Endodermal cell (in vitro differentiated cells): Measurements from ENCODE around the gene BEND6. TPM values are rescaled to one million over a fixed set of nuclear protein-coding genes. Genes with fewer than 3 reads are reported as not detected.
"Not testable (repeated sequence)": the region's sequence is repeated elsewhere in the genome, so short reads cannot be mapped to it uniquely, and the experiment has no call there.

Experiments
- DNase-seq: peaks from one replicate; pipeline ENCODE4 v3.0.0-alpha.2; 2017
- H3K27ac ChIP-seq: 2 replicates; pipeline ENCODE4 v1.5.1; 2013; ENCODE audit warnings: mild to moderate bottlenecking, low read depth, low read length, moderate library complexity
- H3K27me3 ChIP-seq: 2 replicates; pipeline ENCODE4 v1.6.1; 2013; ENCODE audit warnings: mild to moderate bottlenecking, low read length, moderate library complexity; ENCODE audit not compliant: insufficient read depth, control insufficient read depth, poor library complexity, severe bottlenecking
- H3K36me3 ChIP-seq: 2 replicates; pipeline ENCODE4 v1.7.0; 2013; ENCODE audit warnings: mild to moderate bottlenecking, low read length, moderate library complexity; ENCODE audit not compliant: control insufficient read depth, insufficient read depth
- H3K4me1 ChIP-seq: one replicate; pipeline ENCODE4 v1.7.0; 2013; ENCODE audit warnings: low read length; ENCODE audit not compliant: control insufficient read depth, insufficient read depth
- H3K4me3 ChIP-seq: 2 replicates; pipeline ENCODE4 v1.5.1; 2013; ENCODE audit warnings: mild to moderate bottlenecking, low read length, moderate library complexity
- H3K9ac ChIP-seq: 2 replicates; pipeline ENCODE4 v1.6.1; 2013; ENCODE audit warnings: mild to moderate bottlenecking, low read length, moderate library complexity; ENCODE audit not compliant: poor library complexity, severe bottlenecking; ENCODE audit errors: extremely low read depth
- H3K9me3 ChIP-seq: 2 replicates; pipeline ENCODE4 v1.6.1; 2013; ENCODE audit warnings: mild to moderate bottlenecking, low read length, moderate library complexity; ENCODE audit not compliant: control insufficient read depth
- H3K27ac Mint-ChIP-seq: 2 replicates; pipeline ENCODE4 v1.8.0; 2020; ENCODE audit warnings: mixed read lengths
- H3K27me3 Mint-ChIP-seq: 2 replicates; pipeline ENCODE4 v1.8.0; 2021; ENCODE audit warnings: mild to moderate bottlenecking, mixed read lengths; ENCODE audit not compliant: insufficient read depth
- H3K36me3 Mint-ChIP-seq: 2 replicates; pipeline ENCODE4 v1.8.0; 2020; ENCODE audit warnings: low read depth, mixed read lengths
- H3K4me1 Mint-ChIP-seq: 2 replicates; pipeline ENCODE4 v1.8.0; 2020; ENCODE audit warnings: mixed read lengths
- H3K4me3 Mint-ChIP-seq: 2 replicates; pipeline ENCODE4 v1.8.0; 2020; ENCODE audit warnings: mild to moderate bottlenecking, moderate library complexity, mixed read lengths
- H3K9me3 Mint-ChIP-seq: 2 replicates; pipeline ENCODE4 v1.8.0; 2020; ENCODE audit warnings: mild to moderate bottlenecking, mixed read lengths
- WGBS, 2 experiments: methylation state at CpG; one replicate each; pipeline versions ENCODE4 v1.1.5 to v1.1.7; 2013; ENCODE audit warnings: missing lambda C conversion rate in 2 of 2, mixed read lengths in 1 of 2; ENCODE audit not compliant: insufficient coverage in 1 of 2, insufficient read length in 1 of 2; 5-methylcytosine and 5-hydroxymethylcytosine counted together
- total RNA-seq, 2 donors: library from RNA; stranded (reverse); fragmentation: NEBNext Ultra II Directional in 1 of 2; extraction: Animal tissue kit (Norgen Biotek cat#: 25700) in 1 of 2; gene quantifications; 2 replicates in 1 of 2; 3 replicates in 1 of 2; pipeline ENCODE4 v1.2.1, GENCODE V29; 2021
- TF ChIP-seq, protein P1 (sequence below): fragments of 200-600 bp; sonication (generic); conservative IDR thresholded peaks from 2 replicates; pipeline ENCODE4 v1.5.0; 2021; ENCODE audit warnings: antibody characterized with exemption, mild to moderate bottlenecking

Gene BEND6
- total RNA-seq, 2 donors from 2014 or later = 0.57 to 0.95 TPM

DNA sequence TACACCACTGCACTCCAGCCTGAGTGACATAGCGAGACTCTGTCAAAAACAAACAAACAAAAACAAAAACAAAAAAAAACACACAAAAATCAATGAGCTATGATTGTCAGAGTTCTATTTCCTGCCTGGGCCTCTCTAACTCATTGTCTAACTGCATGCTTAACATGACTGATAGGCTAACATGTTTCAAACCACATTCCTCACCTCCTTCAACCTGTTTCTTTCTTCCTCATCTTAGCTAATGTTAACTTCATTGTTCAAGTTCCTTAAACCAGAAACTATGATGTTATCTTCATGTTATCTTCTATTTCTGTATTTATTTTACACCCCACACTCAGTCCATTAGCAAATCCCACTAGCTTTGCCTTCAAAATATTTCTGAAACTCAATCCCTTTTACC lies 41.5 kb downstream of the BEND6 start:
- TF ChIP-seq, protein P1, sequence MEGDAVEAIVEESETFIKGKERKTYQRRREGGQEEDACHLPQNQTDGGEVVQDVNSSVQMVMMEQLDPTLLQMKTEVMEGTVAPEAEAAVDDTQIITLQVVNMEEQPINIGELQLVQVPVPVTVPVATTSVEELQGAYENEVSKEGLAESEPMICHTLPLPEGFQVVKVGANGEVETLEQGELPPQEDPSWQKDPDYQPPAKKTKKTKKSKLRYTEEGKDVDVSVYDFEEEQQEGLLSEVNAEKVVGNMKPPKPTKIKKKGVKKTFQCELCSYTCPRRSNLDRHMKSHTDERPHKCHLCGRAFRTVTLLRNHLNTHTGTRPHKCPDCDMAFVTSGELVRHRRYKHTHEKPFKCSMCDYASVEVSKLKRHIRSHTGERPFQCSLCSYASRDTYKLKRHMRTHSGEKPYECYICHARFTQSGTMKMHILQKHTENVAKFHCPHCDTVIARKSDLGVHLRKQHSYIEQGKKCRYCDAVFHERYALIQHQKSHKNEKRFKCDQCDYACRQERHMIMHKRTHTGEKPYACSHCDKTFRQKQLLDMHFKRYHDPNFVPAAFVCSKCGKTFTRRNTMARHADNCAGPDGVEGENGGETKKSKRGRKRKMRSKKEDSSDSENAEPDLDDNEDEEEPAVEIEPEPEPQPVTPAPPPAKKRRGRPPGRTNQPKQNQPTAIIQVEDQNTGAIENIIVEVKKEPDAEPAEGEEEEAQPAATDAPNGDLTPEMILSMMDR = no peak
- H3K36me3 Mint-ChIP-seq = no peaks in the 10 kb centered on the region
- no peaks in the 10 kb centered on the region for H3K27me3 Mint-ChIP-seq
- DNase-seq = no peak
- no peak overlapping the region for H3K27ac ChIP-seq
- H3K27me3 ChIP-seq = no peaks in the 10 kb centered on the region
- no peak overlapping the region for H3K4me3 Mint-ChIP-seq
- H3K36me3 ChIP-seq = no peaks in the 10 kb centered on the region
- no peak overlapping the region for H3K27ac Mint-ChIP-seq
- H3K9me3 ChIP-seq = peaks cover 13% of the 10 kb centered on the region
- H3K9me3 Mint-ChIP-seq = peaks cover 23% of the 10 kb centered on the region
- H3K4me3 ChIP-seq = no peak overlapping the region
- H3K4me1 Mint-ChIP-seq = no peaks in the 10 kb centered on the region
- H3K4me1 ChIP-seq = no peaks in the 10 kb centered on the region
- no peak overlapping the region for H3K9ac ChIP-seq
- 90% methylated on average over 1 of the region's 1 CpG; no CpG with 5 or more reads in 1 of the 2 experiments for WGBS, 2 experiments

GRCh38 chr6:56999049-56999448 lies 44.1 kb downstream of the BEND6 start:
- Histone ChIP-seq H3K27ac (no peak overlapping the region), H3K9me3 (peaks cover 13% of the 10 kb centered on the region), H3K9ac (no peak overlapping the region), H3K4me1 (no peaks in the 10 kb centered on the region), H3K4me3 (no peak overlapping the region), H3K36me3 (no peaks in the 10 kb centered on the region), H3K27me3 (no peaks in the 10 kb centered on the region)
- TF ChIP-seq, protein P1 = no peak
- Mint-ChIP-seq H3K9me3 (peaks cover 23% of the 10 kb centered on the region), H3K36me3 (no peaks in the 10 kb centered on the region), H3K4me1 (no peaks in the 10 kb centered on the region), H3K27me3 (no peaks in the 10 kb centered on the region), H3K27ac (no peak overlapping the region), H3K4me3 (no peak overlapping the region)
- no peak for DNase-seq

GRCh38 chr6:56999748-57000147 lies 44.8 kb downstream of the BEND6 start:
- H3K9me3 Mint-ChIP-seq = peaks cover 23% of the 10 kb centered on the region
- H3K36me3 Mint-ChIP-seq, H3K27me3 ChIP-seq, H3K9ac ChIP-seq, H3K36me3 ChIP-seq, H3K27ac ChIP-seq, DNase-seq, H3K4me1 Mint-ChIP-seq, H3K27me3 Mint-ChIP-seq, H3K4me3 Mint-ChIP-seq, H3K27ac Mint-ChIP-seq, H3K4me1 ChIP-seq, H3K4me3 ChIP-seq: not testable (repeated sequence)
- WGBS, 2 experiments = 94 to 100% methylated on average over 8 to 18 of the region's 18 CpGs
- H3K9me3 ChIP-seq = peaks cover 13% of the 10 kb centered on the region

GRCh38 chr6:57002197-57002596 lies 47.3 kb downstream of the BEND6 start:
- H3K27me3 Mint-ChIP-seq = no peaks in the 10 kb centered on the region

More at GRCh38 chr6:57002197-57002596, 47.3 kb downstream of the BEND6 start:
- no peak overlapping the region for H3K27ac ChIP-seq
- Mint-ChIP-seq H3K4me1 (no peaks in the 10 kb centered on the region), H3K4me3 (no peak overlapping the region), H3K36me3 (no peaks in the 10 kb centered on the region), H3K9me3 (peaks cover 23% of the 10 kb centered on the region), H3K27ac (no peak overlapping the region)
- no peak for DNase-seq
- no peak overlapping the region for H3K9ac ChIP-seq
- H3K4me3 ChIP-seq = no peak overlapping the region
- TF ChIP-seq, protein P1 = no peak
- no peaks in the 10 kb centered on the region for H3K4me1 ChIP-seq
- peaks cover 13% of the 10 kb centered on the region for H3K9me3 ChIP-seq
- H3K36me3 ChIP-seq = no peaks in the 10 kb centered on the region
- no peaks in the 10 kb centered on the region for H3K27me3 ChIP-seq
